GM19395 (cell line): ENCODE measurements around the gene PPP1R27.

Experiments used
- ATAC-seq: cut with Tn5 transposase; IDR thresholded peaks from one replicate; pipeline ENCODE4 v1.9.1; 2021; ENCODE audit warnings: mild to moderate bottlenecking, moderate library complexity; ENCODE audit not compliant: unreplicated experiment

The PPP1R27 gene

DNA sequence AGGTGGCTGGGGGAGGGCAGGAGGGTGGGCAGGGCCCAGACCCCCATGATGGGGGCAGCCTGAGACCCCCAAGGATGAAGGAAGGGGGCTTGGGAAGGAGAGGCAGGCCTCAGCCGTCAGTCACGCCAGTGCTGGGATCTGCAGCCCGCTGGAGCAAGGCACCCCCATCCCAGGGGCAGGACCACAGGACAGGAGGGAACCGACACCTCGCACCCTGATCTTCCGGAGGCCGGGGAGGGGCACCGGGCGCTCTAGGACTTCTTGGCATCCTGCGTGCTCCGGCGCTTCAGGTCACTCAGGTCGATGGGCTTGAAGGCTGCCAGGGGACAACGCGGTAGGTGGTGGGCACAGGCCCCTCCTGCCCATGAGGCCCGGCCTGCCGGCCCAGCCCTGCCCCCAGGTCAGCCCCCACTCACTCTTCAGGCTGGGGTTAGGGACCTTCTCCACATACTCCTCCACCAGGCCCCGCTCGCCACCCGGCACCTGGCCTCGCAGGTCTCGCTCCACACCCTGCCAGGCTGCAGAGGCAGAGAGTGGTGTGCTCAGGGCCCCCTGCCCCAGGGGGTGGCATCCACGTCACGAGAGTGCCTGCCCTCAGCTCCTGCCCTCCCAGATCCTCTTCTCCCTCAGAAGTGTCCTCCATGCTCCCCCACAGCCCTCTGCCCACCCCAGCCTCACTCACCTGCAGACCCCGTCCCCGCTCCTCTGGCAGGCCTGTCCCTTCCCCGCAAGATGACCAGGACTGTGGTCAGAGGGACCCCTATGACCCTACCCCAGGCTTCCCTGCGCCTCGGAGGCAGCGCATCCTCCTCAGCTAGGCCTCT is 11.6 kb downstream of the PPP1R27 start:
- ATAC-seq, result no peak

DNA sequence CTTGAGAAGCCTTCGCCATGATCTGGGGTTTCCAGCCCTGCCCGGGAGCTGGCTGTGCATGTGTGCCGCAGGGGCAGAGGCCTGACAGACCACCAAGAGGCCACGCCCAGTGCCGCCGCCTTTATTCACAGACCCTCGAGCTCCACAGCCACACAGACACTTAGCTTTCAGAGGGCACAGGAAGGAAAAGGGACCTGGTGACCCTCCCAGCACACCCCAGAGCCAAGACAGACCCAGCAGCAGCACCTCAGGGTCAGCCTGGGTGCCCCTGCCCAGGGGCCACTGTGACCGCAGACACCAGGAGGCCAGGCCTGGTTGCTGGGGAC is 12.6 kb downstream of the PPP1R27 start:
- ATAC-seq, result no peak

DNA sequence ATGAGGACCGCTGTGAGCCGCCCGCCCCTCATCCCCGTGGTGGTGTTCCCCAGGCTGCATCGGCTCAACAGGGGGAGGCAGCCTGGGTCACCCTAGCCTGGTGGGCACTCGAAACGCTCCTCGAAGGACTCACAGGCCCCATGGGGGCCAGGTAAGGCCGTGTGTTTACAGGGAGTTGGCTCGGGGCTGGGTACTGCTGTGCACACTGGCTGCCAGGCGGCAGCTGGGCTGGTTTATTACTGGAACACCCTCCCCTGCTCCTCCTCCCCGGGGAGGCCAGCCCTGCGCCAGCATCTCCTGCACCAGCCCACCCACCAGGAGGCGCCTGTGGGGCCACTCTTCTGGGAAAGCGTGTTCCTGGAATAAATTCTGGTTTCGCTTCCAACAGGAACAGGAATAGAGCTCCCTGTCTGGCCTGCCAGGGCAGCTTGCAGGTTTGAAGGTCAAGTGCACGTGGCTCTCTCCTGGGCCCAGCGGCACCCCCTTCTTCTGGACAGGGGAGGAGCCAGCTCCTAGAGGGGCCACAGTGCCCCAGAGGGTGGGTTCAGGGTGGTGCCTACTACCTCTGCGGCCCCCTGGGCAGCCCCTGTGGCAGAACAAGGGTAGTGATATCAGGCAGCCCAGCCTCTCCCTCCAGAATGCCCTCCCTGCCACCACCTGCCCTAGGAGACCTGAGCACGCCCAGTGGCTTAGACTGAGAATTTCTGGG is 13.1 kb downstream of the PPP1R27 start:
- ATAC-seq, result no peak

DNA sequence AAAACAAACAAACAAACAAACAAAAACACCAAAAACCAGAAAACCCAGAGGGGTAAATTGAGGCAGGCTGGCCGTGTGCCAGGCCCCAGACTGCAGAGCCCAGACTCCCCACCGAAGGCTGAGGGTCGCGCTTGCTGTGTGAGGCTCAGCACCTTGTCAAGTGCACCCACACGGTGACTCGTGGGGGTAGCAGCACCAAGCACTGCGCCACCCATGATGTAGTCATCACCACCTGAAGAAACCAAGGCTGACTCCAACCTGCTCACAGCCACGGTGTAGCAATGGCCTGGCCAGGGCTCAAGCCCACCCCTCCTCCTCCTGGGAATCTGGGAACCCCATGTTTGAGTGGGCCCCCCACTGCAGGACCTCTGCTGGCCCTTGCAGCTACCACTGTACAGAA is 13.7 kb downstream of the PPP1R27 start:
- ATAC-seq, result no peak

DNA sequence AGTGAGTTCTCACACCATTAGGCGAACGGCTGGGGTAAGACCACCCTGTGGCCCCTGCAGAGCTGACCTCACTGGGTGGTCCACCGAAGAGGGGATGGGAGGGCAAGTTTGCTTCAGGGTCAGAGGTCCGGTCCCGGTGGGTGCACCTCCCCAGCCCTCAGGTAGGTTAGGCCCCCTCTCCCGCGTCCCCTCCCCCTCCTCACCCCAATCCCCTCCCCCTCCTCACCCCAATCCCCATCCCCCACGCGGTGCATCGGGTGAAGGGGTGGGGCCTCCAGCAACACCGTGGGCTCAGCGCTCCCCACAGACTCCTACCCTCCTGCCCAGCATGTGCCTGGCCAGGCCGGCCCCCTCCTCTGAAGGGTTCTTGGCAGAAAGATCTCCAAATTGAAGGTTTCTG is 15.1 kb downstream of the PPP1R27 start:
- no peak for ATAC-seq

DNA sequence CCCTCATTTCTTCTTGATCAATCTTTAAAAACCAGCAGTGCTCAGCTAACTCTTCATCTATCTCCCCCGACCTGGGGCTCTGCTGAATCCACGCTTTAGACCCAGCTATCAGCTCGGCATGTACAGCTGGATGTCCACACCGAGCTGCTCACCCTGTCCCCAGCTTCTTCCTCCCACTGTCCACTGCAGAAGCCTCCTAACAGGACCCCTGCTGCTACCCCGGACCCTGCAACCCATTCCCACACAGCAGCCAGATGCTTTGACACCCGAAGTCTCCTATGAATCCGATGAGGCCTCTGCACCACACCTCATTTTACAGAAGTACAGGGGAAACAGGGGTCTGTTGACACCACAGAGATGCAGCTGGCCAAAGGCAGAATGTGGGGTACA is 17.1 kb downstream of the PPP1R27 start:
- ATAC-seq, result no peak

DNA sequence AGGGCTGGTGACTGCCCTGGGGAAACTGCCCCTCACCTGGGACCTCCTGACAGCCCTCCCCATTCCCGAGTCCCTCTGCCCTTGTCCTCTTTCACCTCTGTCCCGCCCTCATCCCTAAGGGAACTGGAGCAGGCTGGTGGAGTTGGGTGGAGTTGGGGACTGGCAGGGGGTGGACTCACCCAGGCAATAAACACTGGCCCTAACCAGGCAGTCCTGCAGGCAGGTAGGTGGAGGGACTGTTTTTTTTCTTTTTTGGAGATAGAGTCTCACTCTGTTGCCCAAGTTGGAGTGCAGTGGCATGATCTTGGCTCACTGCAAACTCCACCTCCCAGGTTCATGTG is 19.2 kb downstream of the PPP1R27 start:
- ATAC-seq, result no peak

DNA sequence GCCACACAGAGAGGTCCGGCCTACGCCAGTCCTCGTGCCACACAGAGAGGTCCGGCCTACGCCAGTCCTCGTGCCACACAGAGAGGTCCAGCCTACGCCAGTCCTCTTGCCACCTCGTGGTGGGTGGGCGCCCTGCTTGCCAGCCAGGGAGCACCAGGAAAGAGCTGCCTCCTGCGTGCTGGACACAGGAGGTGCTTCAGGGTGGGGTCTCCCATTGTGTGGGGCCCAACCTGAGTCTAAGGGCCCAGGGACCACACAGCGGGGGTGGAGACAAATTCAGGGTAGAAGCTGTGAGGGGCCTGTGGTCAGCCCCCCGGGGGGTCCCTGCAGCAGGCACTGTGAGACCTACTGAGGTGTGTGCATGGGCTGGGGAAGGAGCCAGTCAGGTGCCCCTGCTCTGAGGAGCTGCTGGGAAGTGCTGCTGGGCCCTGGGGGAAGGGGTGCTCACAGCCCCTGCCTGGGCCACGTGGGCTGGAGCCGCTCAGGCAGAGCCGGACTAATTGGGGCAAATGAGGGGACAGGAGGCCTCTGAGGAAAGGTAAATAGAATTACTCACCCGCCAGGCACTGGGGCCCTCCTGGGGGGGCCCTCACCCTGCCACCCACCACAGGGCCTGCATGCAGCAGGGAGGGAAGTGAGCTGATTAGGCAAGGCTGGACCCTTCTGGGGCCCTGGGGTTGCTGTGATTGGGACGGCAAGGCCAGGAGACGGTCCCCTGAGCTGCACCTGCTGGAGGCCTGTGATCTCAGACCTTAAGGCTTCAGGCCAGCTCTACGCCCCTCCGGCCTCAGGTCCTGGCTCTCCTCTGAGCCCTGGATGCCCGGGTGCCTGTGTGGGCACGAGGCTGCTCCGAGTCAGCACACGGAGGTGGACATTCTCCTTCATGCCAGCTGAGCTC is 19.9 kb downstream of the PPP1R27 start:
- no peak for ATAC-seq

DNA sequence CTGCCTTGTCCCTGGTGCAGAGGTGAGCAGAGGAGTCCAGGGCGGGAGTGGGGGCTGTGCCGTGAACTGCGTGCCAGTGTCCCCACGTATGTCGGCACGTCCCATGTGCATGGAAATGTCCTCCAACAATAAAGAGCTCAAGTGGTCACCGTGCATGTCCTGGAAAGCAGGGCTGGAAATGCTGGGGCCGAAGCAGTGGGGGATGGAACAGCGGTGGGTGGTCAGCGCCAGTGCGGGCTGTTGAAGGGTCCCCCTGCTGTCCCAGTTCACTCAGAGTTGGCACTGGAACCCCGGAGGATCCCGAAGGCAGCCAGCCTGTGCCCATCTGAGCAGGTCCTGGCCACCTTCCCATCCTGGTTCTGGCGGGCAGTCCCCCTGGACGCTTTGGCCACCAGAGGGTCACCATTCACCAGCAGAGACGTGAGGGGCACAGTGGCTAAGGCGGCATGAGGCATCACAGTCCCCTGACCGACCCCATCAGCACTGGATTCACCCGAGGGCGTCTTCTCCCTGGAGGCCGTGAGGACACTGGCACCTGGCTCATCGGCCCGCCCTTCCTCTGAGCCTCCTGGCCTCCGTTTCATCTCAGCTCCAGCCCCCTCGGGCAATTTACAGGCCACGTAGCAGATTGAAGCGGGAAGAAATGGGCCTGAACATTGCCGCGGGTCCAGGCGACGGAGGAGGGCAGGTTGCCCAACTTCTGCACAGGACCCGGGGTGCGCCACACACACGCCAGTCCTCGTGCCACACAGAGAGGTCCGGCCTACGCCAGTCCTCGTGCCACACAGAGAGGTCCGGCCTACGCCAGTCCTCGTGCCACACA is 20.8 kb downstream of the PPP1R27 start:
- no peak for ATAC-seq

DNA sequence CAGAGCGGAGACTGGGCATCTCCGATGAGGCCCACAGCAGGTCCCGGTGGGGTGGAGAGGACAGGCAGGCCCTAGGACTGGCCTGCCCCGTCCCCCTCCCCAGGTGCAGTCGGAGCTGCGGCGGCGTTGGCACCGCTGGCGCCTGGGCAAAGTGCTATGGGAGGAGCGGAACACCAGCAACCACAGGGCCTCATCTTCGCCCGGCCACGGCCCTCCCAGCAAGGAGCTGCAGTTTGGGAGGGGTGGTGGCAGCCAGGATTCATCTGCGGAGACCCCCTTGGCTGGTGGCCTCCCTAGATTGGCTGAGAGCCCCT is 21.5 kb downstream of the PPP1R27 start:
- no peak for ATAC-seq

DNA sequence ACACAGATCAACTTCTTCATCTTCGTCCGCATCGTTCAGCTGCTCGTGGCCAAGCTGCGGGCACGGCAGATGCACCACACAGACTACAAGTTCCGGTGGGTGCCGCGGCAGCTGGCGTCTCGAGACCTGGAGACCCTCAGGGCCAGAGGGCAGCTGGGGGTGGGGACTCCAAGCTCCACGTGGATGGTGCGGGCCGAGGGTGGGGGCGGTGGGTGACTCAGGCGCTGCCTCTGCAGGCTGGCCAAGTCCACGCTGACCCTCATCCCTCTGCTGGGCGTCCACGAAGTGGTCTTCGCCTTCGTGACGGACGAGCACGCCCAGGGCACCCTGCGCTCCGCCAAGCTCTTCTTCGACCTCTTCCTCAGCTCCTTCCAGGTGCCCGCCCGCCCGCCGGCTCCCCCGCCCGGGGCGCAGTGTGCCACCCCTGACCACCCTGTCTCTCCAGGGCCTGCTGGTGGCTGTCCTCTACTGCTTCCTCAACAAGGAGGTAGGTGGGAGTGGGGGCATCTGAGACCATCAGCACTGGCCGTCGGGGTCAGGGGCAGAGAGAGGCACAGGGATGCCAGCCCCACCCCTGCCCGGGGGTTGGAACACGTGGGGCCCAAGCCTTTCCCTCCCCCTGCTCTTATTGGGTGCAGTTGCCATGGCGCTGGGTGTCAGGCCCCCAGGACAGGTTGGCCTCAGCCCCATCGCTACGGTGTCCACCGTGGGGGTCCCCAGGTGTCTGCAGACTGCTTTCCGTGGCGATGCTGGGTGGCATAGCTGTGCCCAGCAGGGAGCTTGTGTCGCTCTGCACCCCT is 22.1 kb downstream of the PPP1R27 start:
- no peak for ATAC-seq

DNA sequence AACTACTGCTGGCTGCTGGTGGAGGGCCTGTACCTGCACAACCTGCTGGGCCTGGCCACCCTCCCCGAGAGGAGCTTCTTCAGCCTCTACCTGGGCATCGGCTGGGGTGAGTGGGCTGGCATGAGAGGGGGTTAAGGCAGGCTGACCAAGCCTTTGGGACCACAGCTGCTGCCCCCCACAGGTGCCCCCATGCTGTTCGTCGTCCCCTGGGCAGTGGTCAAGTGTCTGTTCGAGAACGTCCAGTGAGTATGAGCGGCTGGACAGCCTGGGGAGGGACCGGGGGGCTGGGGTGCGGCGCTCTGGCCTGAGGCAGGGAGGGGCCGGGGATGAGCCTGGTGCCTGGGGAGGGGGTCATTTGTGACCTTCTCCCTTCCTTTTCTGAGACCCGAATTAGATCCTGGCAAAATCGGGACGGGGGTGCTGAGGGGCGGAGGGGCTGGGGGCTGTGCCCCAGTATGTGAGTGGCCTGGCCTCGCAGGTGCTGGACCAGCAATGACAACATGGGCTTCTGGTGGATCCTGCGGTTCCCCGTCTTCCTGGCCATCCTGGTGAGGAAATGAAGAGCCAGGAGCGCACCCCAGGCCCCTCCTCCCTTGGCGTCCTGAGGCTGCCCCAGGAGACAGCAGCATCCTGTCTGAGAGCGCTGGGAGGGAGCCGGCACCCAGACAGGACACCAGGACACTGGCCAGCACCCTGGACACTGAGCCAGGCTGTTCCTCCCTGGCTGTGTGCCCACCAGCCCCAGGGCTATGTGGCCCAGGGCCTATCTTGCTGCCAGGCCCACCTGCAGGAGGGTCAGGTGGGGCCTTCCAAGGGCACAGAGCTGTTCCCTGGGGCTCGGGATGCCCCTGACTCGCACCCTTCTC is 22.9 kb downstream of the PPP1R27 start:
- no peak for ATAC-seq

DNA sequence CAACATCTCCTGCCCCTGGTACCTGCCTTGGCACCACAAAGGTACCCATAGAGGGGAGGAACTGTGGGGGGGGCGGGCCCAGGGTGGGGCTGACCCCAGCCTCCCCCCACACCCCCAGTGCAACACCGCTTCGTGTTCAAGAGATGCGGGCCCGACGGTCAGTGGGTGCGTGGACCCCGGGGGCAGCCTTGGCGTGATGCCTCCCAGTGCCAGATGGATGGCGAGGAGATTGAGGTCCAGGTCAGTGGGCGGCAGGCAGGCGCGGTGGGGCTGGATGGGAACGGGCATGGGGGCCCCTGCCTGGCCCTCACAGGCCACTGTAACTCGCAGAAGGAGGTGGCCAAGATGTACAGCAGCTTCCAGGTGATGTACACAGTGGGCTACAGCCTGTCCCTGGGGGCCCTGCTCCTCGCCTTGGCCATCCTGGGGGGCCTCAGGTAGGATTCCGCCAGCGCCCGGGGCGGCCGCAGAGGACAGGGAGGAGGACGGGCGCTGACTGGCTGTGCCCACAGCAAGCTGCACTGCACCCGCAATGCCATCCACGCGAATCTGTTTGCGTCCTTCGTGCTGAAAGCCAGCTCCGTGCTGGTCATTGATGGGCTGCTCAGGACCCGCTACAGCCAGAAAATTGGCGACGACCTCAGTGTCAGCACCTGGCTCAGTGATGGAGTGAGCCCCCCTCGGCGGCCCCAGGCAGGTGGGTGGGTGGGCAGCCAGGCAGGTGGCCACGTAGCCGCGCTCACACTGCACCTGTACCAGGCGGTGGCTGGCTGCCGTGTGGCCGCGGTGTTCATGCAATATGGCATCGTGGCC is 23.8 kb downstream of the PPP1R27 start:
- ATAC-seq, result no peak

DNA sequence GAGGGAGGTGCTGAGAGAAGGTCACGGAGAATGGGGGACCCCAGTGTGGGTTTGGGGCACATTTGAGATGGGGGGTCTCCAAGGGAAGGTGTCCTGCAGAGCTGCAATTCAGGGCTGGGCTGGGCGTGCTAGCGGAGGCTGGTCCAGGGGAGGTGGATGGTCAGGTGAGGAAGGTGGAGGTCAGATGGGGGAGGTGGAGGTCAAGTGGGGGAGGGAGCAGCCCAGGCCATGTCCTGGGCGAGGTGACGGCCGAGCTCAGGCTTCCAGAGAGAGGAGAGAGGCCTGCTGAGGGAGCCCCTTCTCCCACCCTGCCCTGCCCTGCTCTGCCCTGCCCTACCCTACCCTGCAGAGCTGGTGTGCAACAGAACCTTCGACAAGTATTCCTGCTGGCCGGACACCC is 24.4 kb downstream of the PPP1R27 start:
- no peak for ATAC-seq

DNA sequence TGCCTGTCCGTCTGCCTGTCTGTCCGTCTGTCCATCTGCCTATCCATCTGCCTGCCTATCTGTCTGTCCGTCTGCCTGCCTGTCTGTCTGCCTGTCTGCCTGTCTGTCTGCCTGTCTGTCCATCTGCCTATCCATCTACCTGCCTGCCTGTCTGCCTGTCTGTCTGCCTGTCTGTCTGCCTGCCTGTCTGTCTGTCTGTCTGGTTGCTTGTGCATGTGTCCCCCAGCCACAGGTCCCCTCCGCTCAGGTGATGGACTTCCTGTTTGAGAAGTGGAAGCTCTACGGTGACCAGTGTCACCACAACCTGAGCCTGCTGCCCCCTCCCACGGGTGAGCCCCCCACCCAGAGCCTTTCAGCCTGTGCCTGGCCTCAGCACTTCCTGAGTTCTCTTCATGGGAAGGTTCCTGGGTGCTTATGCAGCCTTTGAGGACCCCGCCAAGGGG is 25.3 kb downstream of the PPP1R27 start:
- no peak for ATAC-seq

DNA sequence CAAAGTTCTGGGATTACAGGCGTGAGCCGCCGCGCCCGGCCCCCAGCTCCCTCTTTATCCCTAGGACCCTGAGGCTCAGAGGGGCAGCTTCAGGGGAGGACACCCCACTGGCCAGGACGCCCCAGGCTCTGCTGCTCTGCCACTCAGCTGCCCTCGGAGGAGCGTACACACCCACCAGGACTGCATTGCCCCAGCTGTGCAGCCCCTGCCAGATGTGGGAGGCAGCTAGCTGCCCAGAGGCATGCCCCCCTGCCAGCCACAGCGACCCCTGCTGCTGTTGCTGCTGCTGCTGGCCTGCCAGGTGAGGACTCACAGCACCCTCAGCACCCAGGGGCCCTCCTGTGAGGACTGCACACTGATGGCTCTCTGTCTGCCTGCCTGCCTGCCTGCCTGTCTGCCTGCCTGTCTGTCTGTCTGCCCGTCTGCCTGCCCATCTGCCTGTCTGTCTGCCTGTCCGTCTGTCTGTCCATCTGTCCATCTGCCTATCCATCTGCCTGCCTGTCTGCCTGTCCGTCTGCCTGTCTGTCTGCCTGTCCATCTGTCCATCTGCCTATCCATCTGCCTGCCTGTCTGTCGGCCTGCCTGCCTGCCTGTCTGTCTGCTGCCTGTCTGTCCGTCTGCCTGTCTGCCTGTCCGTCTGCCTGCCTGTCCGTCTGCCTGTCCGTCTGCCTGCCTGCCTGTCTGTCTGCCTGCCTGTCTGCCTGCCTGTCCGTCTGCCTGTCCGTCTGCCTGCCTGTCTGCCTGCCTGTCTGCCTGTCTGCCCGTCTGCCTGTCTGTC is 25.9 kb downstream of the PPP1R27 start:
- no peak for ATAC-seq

DNA sequence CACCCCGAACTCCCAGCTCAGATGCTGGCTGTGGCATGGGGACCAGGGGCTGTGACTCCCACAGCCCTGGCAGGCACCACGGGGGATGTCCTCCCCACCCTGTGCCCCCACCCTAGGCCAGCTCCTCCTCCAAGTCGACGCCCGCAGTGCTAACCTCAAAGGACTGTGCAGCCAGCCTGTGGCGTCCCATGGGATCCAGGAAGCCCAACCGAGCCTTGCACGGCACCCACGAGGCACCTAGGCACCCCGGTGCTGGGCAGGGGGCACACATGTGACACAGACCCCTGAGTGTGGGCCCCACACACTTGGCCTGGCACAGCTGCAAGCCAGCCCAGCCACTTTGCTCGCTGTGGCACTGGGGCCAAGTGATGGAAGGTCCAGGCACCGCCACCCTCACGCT is 27.0 kb downstream of the PPP1R27 start:
- no peak for ATAC-seq
